Prostate gland (tissue), 2 donors: ENCODE results near the gene CAMSAP2. TPM values are rescaled to one million over a fixed set of nuclear protein-coding genes. Genes with fewer than 3 reads are reported as not detected.

Experiments used
- DNase-seq: peaks from one replicate; pipeline ENCODE4 v3.0.0-alpha.2; 2019; ENCODE audit warnings: low spot score
- H3K27ac ChIP-seq, 2 donors: fragments of 200-600 bp; sonication (generic); 2 replicates each; pipeline ENCODE4 v1.5.1; 2017 to 2019
- H3K27me3 ChIP-seq: fragments of 200-600 bp; sonication (generic); replicated peaks from 2 replicates; pipeline ENCODE4 v1.5.1; 2019; ENCODE audit not compliant: insufficient read depth
- H3K36me3 ChIP-seq, 2 donors: fragments of 200-600 bp; sonication (generic); 1 replicate in 1 of 2; 2 replicates in 1 of 2; pipeline versions ENCODE4 v1.5.1 to v1.8.1; 2017 to 2019
- H3K4me1 ChIP-seq: fragments of 200-600 bp; sonication (generic); replicated peaks from 2 replicates; pipeline ENCODE4 v1.5.1; 2019
- H3K4me3 ChIP-seq, 2 donors: fragments of 200-600 bp; sonication (generic); 2 replicates each; pipeline ENCODE4 v1.5.1; 2017 to 2019
- H3K9me3 ChIP-seq: fragments of 200-600 bp; sonication (generic); 2 replicates; pipeline ENCODE4 v1.5.1; 2017
- POLR2A ChIP-seq: fragments of 450-650 bp; IDR thresholded peaks from one replicate; pipeline ENCODE4 v1.6.1; 2016; ENCODE audit warnings: antibody characterized with exemption, mild to moderate bottlenecking
- POLR2AphosphoS5 ChIP-seq: sonication (generic); formaldehyde crosslinking; IDR thresholded peaks from one replicate; pipeline ENCODE4 v1.6.1; 2017; ENCODE audit warnings: antibody characterized with exemption
- WGBS: methylation state at CpG from one replicate; pipeline ENCODE4 v1.1.5; 2018; 5-methylcytosine and 5-hydroxymethylcytosine counted together
- intact Hi-C: fragments of 100-400 bp; cut with DNase I; formaldehyde crosslinking; loops from one replicate; pipeline ENCODE4 v1.14.2; 2022
- total RNA-seq, 2 donors: library from RNA; depleted of rRNA; stranded (reverse); fragments of >200 nt; gene quantifications; one replicate each; pipeline ENCODE4 v1.1.0, GENCODE V29; 2016
- TF ChIP-seq, protein P1 (sequence below), 4 experiments: fragments of 200-600 bp in 2 of 4; fragments of 450-650 bp in 2 of 4; sonication (generic) in 2 of 4; IDR thresholded peaks; 1 replicate in 3 of 4; 2 replicates in 1 of 4; pipeline ENCODE4 v1.5.1; 2016 to 2019; ENCODE audit warnings: antibody characterized with exemption in 4 of 4, mild to moderate bottlenecking in 2 of 4, moderate library complexity in 2 of 4

Gene CAMSAP2
- total RNA-seq, 2 donors from 2014 or later, result 15.8 to 22.8 TPM

DNA sequence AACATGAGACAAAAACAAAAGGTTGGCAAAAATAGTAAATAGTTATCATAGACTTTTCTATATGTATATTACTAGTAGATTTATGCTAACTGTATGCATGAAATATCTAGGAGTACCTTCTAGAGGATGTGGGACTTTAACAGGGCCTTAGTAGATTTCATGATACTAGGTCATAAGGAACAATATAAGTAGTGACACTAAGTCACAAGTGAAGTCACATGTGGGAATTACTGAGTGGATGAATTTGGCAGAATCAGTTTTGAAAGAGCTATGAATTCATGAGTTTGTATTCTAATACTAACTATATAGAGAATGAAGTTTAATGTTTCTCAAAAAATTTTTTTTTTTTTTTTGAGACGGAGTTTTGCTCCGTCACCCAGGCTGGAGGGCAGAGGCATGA lies 81.0 kb downstream of the CAMSAP2 start:
- DNase-seq, result no peak
- no peaks in the 10 kb centered on the region for H3K27me3 ChIP-seq
- intact Hi-C loops, result no loop called here
- H3K36me3 ChIP-seq, result no peaks in the 10 kb centered on the region
- TF ChIP-seq, protein P1, sequence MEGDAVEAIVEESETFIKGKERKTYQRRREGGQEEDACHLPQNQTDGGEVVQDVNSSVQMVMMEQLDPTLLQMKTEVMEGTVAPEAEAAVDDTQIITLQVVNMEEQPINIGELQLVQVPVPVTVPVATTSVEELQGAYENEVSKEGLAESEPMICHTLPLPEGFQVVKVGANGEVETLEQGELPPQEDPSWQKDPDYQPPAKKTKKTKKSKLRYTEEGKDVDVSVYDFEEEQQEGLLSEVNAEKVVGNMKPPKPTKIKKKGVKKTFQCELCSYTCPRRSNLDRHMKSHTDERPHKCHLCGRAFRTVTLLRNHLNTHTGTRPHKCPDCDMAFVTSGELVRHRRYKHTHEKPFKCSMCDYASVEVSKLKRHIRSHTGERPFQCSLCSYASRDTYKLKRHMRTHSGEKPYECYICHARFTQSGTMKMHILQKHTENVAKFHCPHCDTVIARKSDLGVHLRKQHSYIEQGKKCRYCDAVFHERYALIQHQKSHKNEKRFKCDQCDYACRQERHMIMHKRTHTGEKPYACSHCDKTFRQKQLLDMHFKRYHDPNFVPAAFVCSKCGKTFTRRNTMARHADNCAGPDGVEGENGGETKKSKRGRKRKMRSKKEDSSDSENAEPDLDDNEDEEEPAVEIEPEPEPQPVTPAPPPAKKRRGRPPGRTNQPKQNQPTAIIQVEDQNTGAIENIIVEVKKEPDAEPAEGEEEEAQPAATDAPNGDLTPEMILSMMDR (IDR thresholded peaks at IDR 0.05), result no peak
- TF ChIP-seq POLR2AphosphoS5 (no peak), POLR2A (no peak)
- no peaks in the 10 kb centered on the region for H3K4me1 ChIP-seq
- WGBS, result 95% methylated on average over 2 of the region's 2 CpGs
- H3K27ac ChIP-seq, result no peak overlapping the region
- H3K9me3 ChIP-seq, result no peaks in the 10 kb centered on the region
- H3K4me3 ChIP-seq, result no peak overlapping the region

DNA sequence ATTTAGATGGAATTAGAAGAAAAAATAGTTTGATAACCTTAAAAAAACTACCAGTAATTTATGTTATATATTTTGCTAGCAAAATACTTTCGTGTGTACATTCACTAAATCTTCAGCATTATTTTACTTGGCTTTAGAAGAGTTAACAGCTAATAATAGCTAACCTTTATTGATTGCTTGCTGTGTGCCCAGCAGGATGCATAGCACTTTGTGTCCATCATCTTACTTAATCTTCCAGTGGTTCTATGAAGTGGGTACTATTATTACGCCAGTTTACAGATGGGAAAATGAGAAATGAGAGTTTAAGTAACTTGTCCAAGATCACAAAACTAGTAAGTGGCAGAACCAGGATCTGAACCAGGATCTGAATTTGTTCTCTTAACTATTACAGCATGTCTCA lies 92.4 kb downstream of the CAMSAP2 start:
- no peak overlapping the region for H3K4me3 ChIP-seq
- TF ChIP-seq POLR2A (no peak), POLR2AphosphoS5 (no peak)
- TF ChIP-seq, protein P1 (IDR thresholded peaks at IDR 0.05), result no peak
- no peaks in the 10 kb centered on the region for H3K27me3 ChIP-seq
- DNase-seq, result no peak
- 96% methylated on average over 2 of the region's 2 CpGs for WGBS
- H3K4me1 ChIP-seq, result no peaks in the 10 kb centered on the region
- no peaks in the 10 kb centered on the region for H3K36me3 ChIP-seq
- intact Hi-C loops, result no loop called here
- H3K9me3 ChIP-seq, result no peaks in the 10 kb centered on the region
- no peak overlapping the region for H3K27ac ChIP-seq

GRCh38 chr1:200834383-200834782 lies 95.7 kb downstream of the CAMSAP2 start:
- Histone ChIP-seq H3K4me3 (no peak overlapping the region), H3K27ac (no peak overlapping the region), H3K36me3 (no peaks in the 10 kb centered on the region), H3K27me3 (no peaks in the 10 kb centered on the region), H3K4me1 (no peaks in the 10 kb centered on the region), H3K9me3 (no peaks in the 10 kb centered on the region)
- DNase-seq, result no peak
- intact Hi-C loops, result no loop called here
- WGBS, result 93% methylated on average over 5 of the region's 5 CpGs
- TF ChIP-seq, protein P1 (IDR thresholded peaks at IDR 0.05), result no peak
- TF ChIP-seq POLR2AphosphoS5 (no peak), POLR2A (no peak)

DNA sequence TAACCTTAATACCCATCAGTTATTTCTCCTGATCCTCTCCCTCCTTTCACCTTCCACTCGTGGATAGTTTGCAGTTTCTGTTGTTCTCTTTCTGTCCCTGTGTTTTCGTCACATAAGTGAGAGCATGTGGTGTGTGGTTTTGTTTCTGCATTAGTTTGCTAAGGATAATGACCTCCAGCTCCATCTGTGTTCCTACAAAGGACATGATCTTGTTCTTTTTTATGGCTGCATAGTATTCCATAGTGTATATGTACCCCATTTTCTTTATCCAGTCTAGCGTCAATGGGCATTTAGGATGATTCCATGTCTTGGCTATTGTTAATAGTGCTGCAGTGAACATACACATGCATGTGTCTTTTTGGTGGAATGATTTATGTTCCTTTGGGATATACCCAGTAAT lies 97.5 kb downstream of the CAMSAP2 start:
- no peak for TF ChIP-seq POLR2AphosphoS5
- H3K27ac ChIP-seq, result no peak overlapping the region
- H3K9me3 ChIP-seq, result no peaks in the 10 kb centered on the region
- no peak for DNase-seq
- H3K4me1 ChIP-seq, result no peaks in the 10 kb centered on the region
- no peak overlapping the region for H3K4me3 ChIP-seq
- no peaks in the 10 kb centered on the region for H3K36me3 ChIP-seq
- intact Hi-C loops, result loop anchor here (5.0 kb wide), 1 partner anchor 214 kb away; the partner anchor contains the start of gene KIF14
- 95% methylated on average over 3 of the region's 3 CpGs for WGBS
- no peaks in the 10 kb centered on the region for H3K27me3 ChIP-seq

- Histone ChIP-seq H3K4me1 (no peaks in the 10 kb centered on the region), H3K4me3 (no peak overlapping the region), H3K27ac (no peak overlapping the region), H3K27me3 (no peaks in the 10 kb centered on the region), H3K9me3 (no peaks in the 10 kb centered on the region), H3K36me3 (no peaks in the 10 kb centered on the region)
- intact Hi-C loops, result loop anchor here (5.0 kb wide), 1 partner anchor 216 kb away; the partner anchor contains the start of gene KIF14
- DNase-seq, result no peak
- no peak for TF ChIP-seq POLR2AphosphoS5
- TF ChIP-seq POLR2A, result no peak
- TF ChIP-seq, protein P1 (IDR thresholded peaks at IDR 0.05), result peak in 3 of 4 experiments; percentile 42 to 58 (median 51)
- WGBS, result 35% methylated on average over 2 of the region's 2 CpGs
Observed at GRCh38 chr1:200837931-200838571, 99.4 kb downstream of the CAMSAP2 start.
